ENCODE measurements around the gene C11orf86. TPM values are rescaled to one million over a fixed set of nuclear protein-coding genes. Genes with fewer than 3 reads are reported as not detected.

Gene C11orf86
- total and polyA plus RNA-seq, 2 donors from 2014 or later, result 0.92 TPM; not detected in 1

DNA sequence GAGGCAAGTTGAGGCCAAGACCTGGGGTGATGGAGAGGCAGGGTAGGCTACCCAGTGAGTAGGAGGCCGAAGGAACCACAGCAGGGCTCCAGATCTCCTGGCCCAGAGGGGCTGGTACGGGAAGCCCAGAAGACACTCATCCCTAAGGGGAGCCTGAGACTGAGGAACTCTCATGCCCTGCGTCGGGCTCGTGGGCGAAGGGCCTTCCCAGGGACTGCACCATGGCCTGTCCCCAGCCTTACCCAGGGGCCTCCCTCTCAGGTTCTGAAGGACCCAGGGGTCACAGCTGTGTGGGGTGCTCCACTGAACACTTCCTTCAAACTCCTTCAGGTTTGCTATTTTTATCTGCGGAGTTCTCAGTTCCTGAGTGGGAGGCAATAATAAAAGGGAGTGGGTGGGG, 32.0 kb downstream of the C11orf86 start:
- Histone ChIP-seq H3K4me3 (ENCODE audit: low read length in 3 of 3) (no peak overlapping the region), H3K27me3 (ENCODE audit: control insufficient read depth, insufficient read depth, low read length) (no peaks in the 10 kb centered on the region), H3K27ac (ENCODE audit: low read depth in 2 of 2, low read length in 2 of 2) (no peak overlapping the region), H3K36me3 (ENCODE audit: control insufficient read depth in 2 of 3, insufficient read depth in 3 of 3, low read length in 3 of 3) (no peaks in the 10 kb centered on the region), H3K9ac (ENCODE audit: low read length in 3 of 3) (no peak overlapping the region), H3K4me1 (ENCODE audit: control insufficient read depth in 2 of 3, insufficient read depth in 2 of 3, low read depth in 1 of 3, low read length in 3 of 3) (no peaks in the 10 kb centered on the region), H3K9me3 (ENCODE audit: control insufficient read depth in 2 of 3, insufficient read depth in 1 of 3, low read length in 3 of 3) (no peaks in the 10 kb centered on the region)
- no peak for FAIRE-seq
- DNase-seq, result no peak
- TF ChIP-seq, protein P1, sequence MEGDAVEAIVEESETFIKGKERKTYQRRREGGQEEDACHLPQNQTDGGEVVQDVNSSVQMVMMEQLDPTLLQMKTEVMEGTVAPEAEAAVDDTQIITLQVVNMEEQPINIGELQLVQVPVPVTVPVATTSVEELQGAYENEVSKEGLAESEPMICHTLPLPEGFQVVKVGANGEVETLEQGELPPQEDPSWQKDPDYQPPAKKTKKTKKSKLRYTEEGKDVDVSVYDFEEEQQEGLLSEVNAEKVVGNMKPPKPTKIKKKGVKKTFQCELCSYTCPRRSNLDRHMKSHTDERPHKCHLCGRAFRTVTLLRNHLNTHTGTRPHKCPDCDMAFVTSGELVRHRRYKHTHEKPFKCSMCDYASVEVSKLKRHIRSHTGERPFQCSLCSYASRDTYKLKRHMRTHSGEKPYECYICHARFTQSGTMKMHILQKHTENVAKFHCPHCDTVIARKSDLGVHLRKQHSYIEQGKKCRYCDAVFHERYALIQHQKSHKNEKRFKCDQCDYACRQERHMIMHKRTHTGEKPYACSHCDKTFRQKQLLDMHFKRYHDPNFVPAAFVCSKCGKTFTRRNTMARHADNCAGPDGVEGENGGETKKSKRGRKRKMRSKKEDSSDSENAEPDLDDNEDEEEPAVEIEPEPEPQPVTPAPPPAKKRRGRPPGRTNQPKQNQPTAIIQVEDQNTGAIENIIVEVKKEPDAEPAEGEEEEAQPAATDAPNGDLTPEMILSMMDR (IDR thresholded peaks at IDR 0.05; ENCODE audit: borderline replicate concordance, extremely low read depth, insufficient read depth), result no peak
- intact Hi-C loops (cut with DNase I), result no loop called here

DNA sequence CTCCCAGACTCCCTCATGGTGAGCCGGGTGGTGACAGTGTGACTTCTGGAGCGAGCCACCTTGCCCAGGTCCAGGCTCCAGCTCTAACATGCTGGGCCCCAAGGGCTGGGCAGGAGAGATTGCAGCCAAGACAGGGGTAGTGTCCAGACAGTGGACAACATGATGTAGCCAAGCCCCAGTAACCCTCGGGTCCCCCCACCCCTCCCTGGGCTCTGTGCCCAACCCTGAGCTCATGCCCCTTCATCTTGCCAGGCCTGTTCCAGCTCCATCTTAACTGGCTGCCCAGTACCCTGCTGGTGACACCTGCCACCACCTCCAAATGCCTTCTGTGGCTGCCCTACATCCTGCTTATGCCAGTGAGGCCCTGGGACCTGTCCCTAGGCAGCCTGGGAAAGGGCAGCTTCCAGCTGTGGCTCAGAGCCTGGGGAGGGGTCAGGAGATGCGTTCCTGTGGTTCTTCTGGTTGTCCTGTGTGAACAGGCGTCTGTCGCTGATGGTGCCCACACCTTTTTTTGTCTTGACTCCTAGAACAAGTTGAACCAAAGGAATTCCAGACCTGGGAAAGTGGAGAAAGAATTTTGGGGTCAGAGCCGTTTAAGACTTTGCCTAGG, 35.3 kb downstream of the C11orf86 start:
- FAIRE-seq (no peak), DNase-seq (no peak)
- Histone ChIP-seq H3K9ac (ENCODE audit: low read length in 3 of 3) (no peak overlapping the region), H3K4me1 (ENCODE audit: control insufficient read depth in 2 of 3, insufficient read depth in 2 of 3, low read depth in 1 of 3, low read length in 3 of 3) (no peaks in the 10 kb centered on the region), H3K27me3 (ENCODE audit: control insufficient read depth, insufficient read depth, low read length) (no peaks in the 10 kb centered on the region), H3K9me3 (ENCODE audit: control insufficient read depth in 2 of 3, insufficient read depth in 1 of 3, low read length in 3 of 3) (no peaks in the 10 kb centered on the region), H3K36me3 (ENCODE audit: control insufficient read depth in 2 of 3, insufficient read depth in 3 of 3, low read length in 3 of 3) (no peaks in the 10 kb centered on the region), H3K27ac (ENCODE audit: low read depth in 2 of 2, low read length in 2 of 2) (no peak overlapping the region), H3K4me3 (ENCODE audit: low read length in 3 of 3) (no peak overlapping the region)
- TF ChIP-seq, protein P1 (IDR thresholded peaks at IDR 0.05; ENCODE audit: borderline replicate concordance, extremely low read depth, insufficient read depth), result no peak
- intact Hi-C loops (cut with DNase I), result no loop called here

DNA sequence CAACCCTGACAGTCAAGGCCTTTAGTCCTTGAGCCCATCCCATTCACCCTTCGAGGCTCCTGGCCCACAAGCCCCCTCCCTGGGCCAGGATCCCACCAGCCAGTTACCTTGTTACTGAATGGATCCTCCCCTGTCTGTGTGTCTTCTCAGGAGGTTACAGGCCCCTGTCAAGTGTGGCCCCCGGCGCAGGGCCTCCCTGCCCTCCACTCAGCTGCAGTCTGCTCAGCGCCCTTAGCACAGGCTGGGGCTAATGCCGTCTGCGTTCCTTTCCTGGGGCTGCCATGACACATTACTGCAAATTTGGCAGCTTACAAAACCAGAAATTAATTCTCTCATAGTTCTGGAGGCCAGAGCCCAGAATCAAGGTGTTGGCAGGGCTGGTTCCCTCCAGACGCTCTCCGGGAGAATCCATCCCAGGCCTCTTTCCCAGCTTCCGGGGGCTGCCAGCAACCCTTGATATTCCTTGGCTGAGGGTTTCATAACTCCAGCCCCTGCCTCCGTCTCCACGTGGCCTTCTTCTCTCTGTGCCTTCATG, 38.5 kb downstream of the C11orf86 start:
- no peaks in the 10 kb centered on the region for H3K9me3 ChIP-seq (ENCODE audit: control insufficient read depth in 2 of 3, insufficient read depth in 1 of 3, low read length in 3 of 3)
- intact Hi-C loops (cut with DNase I), result no loop called here
- no peak overlapping the region for H3K9ac ChIP-seq (ENCODE audit: low read length in 3 of 3)
- H3K4me1 ChIP-seq (ENCODE audit: control insufficient read depth in 2 of 3, insufficient read depth in 2 of 3, low read depth in 1 of 3, low read length in 3 of 3), result no peaks in the 10 kb centered on the region
- H3K27ac ChIP-seq (ENCODE audit: low read depth in 2 of 2, low read length in 2 of 2), result no peak overlapping the region
- H3K27me3 ChIP-seq (ENCODE audit: control insufficient read depth, insufficient read depth, low read length), result no peaks in the 10 kb centered on the region
- no peaks in the 10 kb centered on the region for H3K36me3 ChIP-seq (ENCODE audit: control insufficient read depth in 2 of 3, insufficient read depth in 3 of 3, low read length in 3 of 3)
- DNase-seq, result no peak
- no peak overlapping the region for H3K4me3 ChIP-seq (ENCODE audit: low read length in 3 of 3)
- TF ChIP-seq, protein P1 (IDR thresholded peaks at IDR 0.05; ENCODE audit: borderline replicate concordance, extremely low read depth, insufficient read depth), result no peak
- no peak for FAIRE-seq

Measured in kidney (tissue), 14 donors.